Inflammatory macrophage (primary cell): ENCODE data around the gene WBP2.

ENCODE experiments used
- DNase-seq, 2 donors: peaks; one replicate each; pipeline ENCODE4 v3.0.0-alpha.2; 2020 to 2022

WBP2 gene

GRCh38 chr17:75844530-75845057 is 10.5 kb downstream of the WBP2 start:
- DNase-seq: no peak

- peak; percentile 79 to 81 for DNase-seq
Measured at GRCh38 chr17:75843577-75844529, 11.3 kb downstream of the WBP2 start, which contains the start of gene UNC13D. TSS of gene UNC13D (minus strand) at chr17:75844404. CDS start at chr17:75844337, 67 bp downstream.

- DNase-seq: no peak
Measured at GRCh38 chr17:75842963-75843576, 12.1 kb downstream of the WBP2 start.

- DNase-seq: no peak
Measured at GRCh38 chr17:75842411-75842810, 12.7 kb downstream of the WBP2 start.

GRCh38 chr17:75840799-75841164 is 14.4 kb downstream of the WBP2 start:
- no peak for DNase-seq

- DNase-seq: no peak
Measured at GRCh38 chr17:75839942-75840798, 15.0 kb downstream of the WBP2 start.

- no peak for DNase-seq
Measured at GRCh38 chr17:75838410-75838809, 16.7 kb downstream of the WBP2 start.

- no peak for DNase-seq
Measured at GRCh38 chr17:75837899-75838298, 17.2 kb downstream of the WBP2 start.

GRCh38 chr17:75836605-75837004 is 18.5 kb downstream of the WBP2 start:
- no peak for DNase-seq

- DNase-seq: no peak
Measured at GRCh38 chr17:75835654-75835987, 19.5 kb downstream of the WBP2 start.

- DNase-seq: no peak
Measured at GRCh38 chr17:75834928-75835653, 20.0 kb downstream of the WBP2 start.

GRCh38 chr17:75834279-75834920 is 20.7 kb downstream of the WBP2 start:
- DNase-seq: no peak

- no peak for DNase-seq
Measured at GRCh38 chr17:75832652-75833400, 22.3 kb downstream of the WBP2 start.

- DNase-seq: peak; percentile 83 to 91
Measured at GRCh38 chr17:75832164-75832651, 22.9 kb downstream of the WBP2 start.

- DNase-seq: peak in 1 of 2 donors; percentile 26
Measured at GRCh38 chr17:75831032-75831571, 24.0 kb downstream of the WBP2 start.

GRCh38 chr17:75830164-75831031 is 24.7 kb downstream of the WBP2 start:
- no peak for DNase-seq

GRCh38 chr17:75829747-75830146 is 25.4 kb downstream of the WBP2 start:
- DNase-seq: no peak

- no peak for DNase-seq
Measured at GRCh38 chr17:75828741-75829140, 26.4 kb downstream of the WBP2 start.

GRCh38 chr17:75828076-75828400 is 27.1 kb downstream of the WBP2 start:
- DNase-seq: no peak
